Body of pancreas (tissue), 4 donors: Measurements from ENCODE around the gene CDC27.

Source experiments
- POLR2A ChIP-seq, 3 donors: fragments of 450-650 bp; IDR thresholded peaks; one replicate each; pipeline ENCODE4 v1.6.1; 2016; ENCODE audit warnings: antibody characterized with exemption in 3 of 3, mild to moderate bottlenecking in 2 of 3
- TF ChIP-seq, protein P1 (sequence below), 7 experiments: fragments of 450-650 bp in 4 of 7; fragments of 200-600 bp in 3 of 7; sonication (generic) in 3 of 7; IDR thresholded peaks; one replicate each; pipeline ENCODE4 v1.5.1; 2016 to 2019; ENCODE audit warnings: antibody characterized with exemption in 7 of 7

DNA sequence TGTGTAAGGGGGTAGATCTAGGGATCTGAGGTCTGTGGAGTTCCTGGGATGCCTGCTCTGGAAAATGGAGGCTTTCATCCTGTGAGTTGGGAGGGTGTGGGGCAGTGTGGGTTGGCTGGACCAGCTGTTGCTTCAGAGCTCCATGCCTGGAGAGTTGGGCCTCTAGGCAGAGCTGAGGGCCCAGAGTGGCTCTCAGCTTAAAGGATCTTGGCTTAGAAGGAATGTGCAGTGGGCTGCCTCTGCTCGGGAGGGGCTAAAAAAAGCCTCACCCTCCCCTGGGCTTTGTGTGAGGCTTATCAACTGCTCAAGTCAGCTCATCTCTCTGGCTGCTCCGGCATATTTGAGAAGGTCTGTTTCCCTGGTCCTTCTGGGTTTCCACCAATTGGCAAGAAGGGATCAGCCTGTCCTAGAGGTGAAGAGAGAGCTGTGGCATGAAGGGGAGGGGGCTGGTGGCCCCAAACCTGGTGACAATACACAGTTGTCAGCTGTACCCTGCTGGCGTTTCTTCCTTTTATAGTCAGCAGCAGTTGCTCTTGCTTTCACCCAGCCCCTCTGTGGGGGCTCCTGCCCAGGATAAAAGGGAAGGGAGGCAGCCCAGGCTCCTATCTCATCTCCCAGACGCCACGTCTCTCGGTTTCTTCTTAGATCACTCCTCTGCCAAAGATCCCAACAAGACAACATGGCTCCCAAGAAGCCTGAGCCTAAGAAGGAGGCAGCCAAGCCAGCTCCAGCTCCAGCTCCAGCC is 19.8 kb upstream of the CDC27 start, which contains the start of gene MYL4:
- TF ChIP-seq, protein P1, sequence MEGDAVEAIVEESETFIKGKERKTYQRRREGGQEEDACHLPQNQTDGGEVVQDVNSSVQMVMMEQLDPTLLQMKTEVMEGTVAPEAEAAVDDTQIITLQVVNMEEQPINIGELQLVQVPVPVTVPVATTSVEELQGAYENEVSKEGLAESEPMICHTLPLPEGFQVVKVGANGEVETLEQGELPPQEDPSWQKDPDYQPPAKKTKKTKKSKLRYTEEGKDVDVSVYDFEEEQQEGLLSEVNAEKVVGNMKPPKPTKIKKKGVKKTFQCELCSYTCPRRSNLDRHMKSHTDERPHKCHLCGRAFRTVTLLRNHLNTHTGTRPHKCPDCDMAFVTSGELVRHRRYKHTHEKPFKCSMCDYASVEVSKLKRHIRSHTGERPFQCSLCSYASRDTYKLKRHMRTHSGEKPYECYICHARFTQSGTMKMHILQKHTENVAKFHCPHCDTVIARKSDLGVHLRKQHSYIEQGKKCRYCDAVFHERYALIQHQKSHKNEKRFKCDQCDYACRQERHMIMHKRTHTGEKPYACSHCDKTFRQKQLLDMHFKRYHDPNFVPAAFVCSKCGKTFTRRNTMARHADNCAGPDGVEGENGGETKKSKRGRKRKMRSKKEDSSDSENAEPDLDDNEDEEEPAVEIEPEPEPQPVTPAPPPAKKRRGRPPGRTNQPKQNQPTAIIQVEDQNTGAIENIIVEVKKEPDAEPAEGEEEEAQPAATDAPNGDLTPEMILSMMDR (IDR thresholded peaks at IDR 0.05) = no peak
- no peak for TF ChIP-seq POLR2A (IDR thresholded peaks at IDR 0.05)
